H9 (cell line): ENCODE results near the gene TAS2R50. TPM values are rescaled to one million over a fixed set of nuclear protein-coding genes. Genes with fewer than 3 reads are reported as not detected.

ENCODE experiments used
- DNase-seq: peaks from one replicate; pipeline ENCODE4 v3.0.0-alpha.2; 2017
- H2AFZ ChIP-seq: one replicate; pipeline ENCODE4 v1.6.1; 2013; ENCODE audit warnings: mild to moderate bottlenecking, low read length, control low read depth, moderate library complexity
- H2AK5ac ChIP-seq: 2 replicates; pipeline ENCODE4 v1.6.1; 2013; ENCODE audit warnings: low read length, control low read depth, mixed read lengths; ENCODE audit not compliant: insufficient read length
- H2BK120ac ChIP-seq: one replicate; pipeline ENCODE4 v1.6.1; 2013; ENCODE audit warnings: low read depth, mild to moderate bottlenecking, low read length, control low read depth, inconsistent platforms; ENCODE audit not compliant: poor library complexity, severe bottlenecking
- H2BK12ac ChIP-seq: 2 replicates; pipeline ENCODE4 v1.6.1; 2013; ENCODE audit warnings: low read length, control low read depth, mixed read lengths, low read depth; ENCODE audit not compliant: insufficient read length
- H2BK15ac ChIP-seq: 2 replicates; pipeline ENCODE4 v1.6.1; 2013; ENCODE audit warnings: low read depth, low read length, control low read depth
- H2BK20ac ChIP-seq: one replicate; pipeline ENCODE4 v1.6.1; 2013; ENCODE audit warnings: low read depth, mild to moderate bottlenecking, low read length, control low read depth, inconsistent platforms; ENCODE audit not compliant: poor library complexity, severe bottlenecking
- H2BK5ac ChIP-seq: 2 replicates; pipeline ENCODE4 v1.6.1; 2013; ENCODE audit warnings: low read length, control low read depth, mixed read lengths; ENCODE audit not compliant: insufficient read length
- H3K14ac ChIP-seq: 2 replicates; pipeline ENCODE4 v1.6.1; 2013; ENCODE audit warnings: low read length, control low read depth; ENCODE audit not compliant: insufficient read depth
- H3K18ac ChIP-seq: 2 replicates; pipeline ENCODE4 v1.6.1; 2013; ENCODE audit warnings: low read depth, mild to moderate bottlenecking, mixed read lengths, low read length, control low read depth; ENCODE audit not compliant: insufficient read length
- H3K23ac ChIP-seq: 2 replicates; pipeline ENCODE4 v1.6.1; 2013; ENCODE audit warnings: low read length, control low read depth, mixed read lengths, low read depth; ENCODE audit not compliant: insufficient read length
- H3K23me2 ChIP-seq: 2 replicates; pipeline ENCODE4 v1.6.1; 2013; ENCODE audit warnings: low read depth, mild to moderate bottlenecking, mixed read lengths, low read length, control low read depth; ENCODE audit not compliant: insufficient read length, poor library complexity, severe bottlenecking
- H3K27ac ChIP-seq: 2 replicates; pipeline ENCODE4 v1.5.1; 2013; ENCODE audit warnings: low read length, control low read depth, mixed read lengths, low read depth; ENCODE audit not compliant: insufficient read length
- H3K27me3 ChIP-seq: 2 replicates; pipeline ENCODE4 v1.6.1; 2013; ENCODE audit warnings: low read length, control low read depth, inconsistent platforms; ENCODE audit not compliant: insufficient read depth
- H3K4ac ChIP-seq: 2 replicates; pipeline ENCODE4 v1.6.1; 2013; ENCODE audit warnings: low read depth, mild to moderate bottlenecking, control low read depth, inconsistent platforms, low read length, moderate library complexity
- H3K4me1 ChIP-seq: 2 replicates; pipeline ENCODE4 v1.6.1; 2013; ENCODE audit warnings: low read length, control low read depth, inconsistent platforms; ENCODE audit not compliant: insufficient read depth
- H3K4me2 ChIP-seq: 2 replicates; pipeline ENCODE4 v1.6.1; 2013; ENCODE audit warnings: low read length, control low read depth, mixed read lengths; ENCODE audit not compliant: insufficient read length, insufficient read depth
- H3K56ac ChIP-seq: 2 replicates; pipeline ENCODE4 v1.6.1; 2013; ENCODE audit warnings: low read depth, mild to moderate bottlenecking, mixed read lengths, low read length, control low read depth; ENCODE audit not compliant: insufficient read length
- H3K79me1 ChIP-seq: 2 replicates; pipeline ENCODE4 v1.6.1; 2013; ENCODE audit warnings: low read depth, mild to moderate bottlenecking, moderate library complexity, low read length, control low read depth, inconsistent platforms; ENCODE audit not compliant: insufficient read depth, poor library complexity, severe bottlenecking
- H3K79me2 ChIP-seq: 2 replicates; pipeline ENCODE4 v1.6.1; 2013; ENCODE audit warnings: low read length, control low read depth, inconsistent platforms; ENCODE audit not compliant: insufficient read depth
- H3K9ac ChIP-seq: 2 replicates; pipeline ENCODE4 v1.6.1; 2013; ENCODE audit warnings: low read length, control low read depth, mixed read lengths; ENCODE audit not compliant: insufficient read length; ENCODE audit errors: extremely low read depth
- H3K9me3 ChIP-seq: one replicate; pipeline ENCODE4 v1.6.1; 2013; ENCODE audit warnings: low read depth, low read length, inconsistent platforms; ENCODE audit not compliant: control insufficient read depth
- H3T11ph ChIP-seq: one replicate; pipeline ENCODE4 v1.6.1; 2013; ENCODE audit warnings: mild to moderate bottlenecking, low read length, control low read depth, inconsistent platforms
- H4K20me1 ChIP-seq: one replicate; pipeline ENCODE4 v1.6.1; 2013; ENCODE audit not compliant: control insufficient read depth, insufficient read length, insufficient read depth
- H4K5ac ChIP-seq: 2 replicates; pipeline ENCODE4 v1.6.1; 2013; ENCODE audit warnings: low read depth, mild to moderate bottlenecking, mixed read lengths, low read length, control low read depth; ENCODE audit not compliant: insufficient read length
- H4K8ac ChIP-seq: replicated peaks from 2 replicates; pipeline ENCODE4 v1.6.1; 2013; ENCODE audit warnings: low read length, control low read depth, mixed read lengths, low read depth; ENCODE audit not compliant: insufficient read length
- H4K91ac ChIP-seq: 2 replicates; pipeline ENCODE4 v1.6.1; 2013; ENCODE audit warnings: low read depth, mild to moderate bottlenecking, moderate library complexity, mixed read lengths, low read length, control low read depth; ENCODE audit not compliant: insufficient read length
- H3K27ac Mint-ChIP-seq, 3 experiments: 2 replicates in 2 of 3; 3 replicates in 1 of 3; pipeline ENCODE4 v1.8.0; 2020 to 2021; ENCODE audit warnings: mixed read lengths in 3 of 3, mild to moderate bottlenecking in 1 of 3, moderate library complexity in 1 of 3
- H3K27me3 Mint-ChIP-seq: 2 replicates; pipeline ENCODE4 v1.8.0; 2021; ENCODE audit warnings: low read depth, mild to moderate bottlenecking, moderate library complexity, mixed read lengths
- H3K36me3 Mint-ChIP-seq, 3 experiments: 2 replicates in 2 of 3; 3 replicates in 1 of 3; pipeline ENCODE4 v1.8.0; 2020 to 2021; ENCODE audit warnings: low read depth in 3 of 3, mixed read lengths in 3 of 3; ENCODE audit not compliant: insufficient read depth in 1 of 3
- H3K4me1 Mint-ChIP-seq, 2 experiments: 2 replicates each; pipeline ENCODE4 v1.8.0; 2020; ENCODE audit warnings: mixed read lengths in 2 of 2
- H3K4me3 Mint-ChIP-seq, 2 experiments: 2 replicates in 1 of 2; 3 replicates in 1 of 2; pipeline ENCODE4 v1.8.0; 2020 to 2021; ENCODE audit warnings: mild to moderate bottlenecking in 2 of 2, mixed read lengths in 2 of 2, moderate library complexity in 1 of 2
- H3K9me3 Mint-ChIP-seq, 2 experiments: 2 replicates in 1 of 2; 3 replicates in 1 of 2; pipeline ENCODE4 v1.8.0; 2020; ENCODE audit warnings: mild to moderate bottlenecking in 2 of 2, mixed read lengths in 2 of 2, moderate library complexity in 1 of 2
- whole genome bisulfite sequencing: extraction: QIAGEN DNeasy Blood & Tissue Kit; methylation state at CpG from one replicate; pipeline ENCODE4 v1.1.7; 2013; ENCODE audit warnings: missing lambda C conversion rate, low lambda C conversion rate, mixed read lengths; ENCODE audit not compliant: insufficient read length; ENCODE audit errors: extremely low coverage; 5-methylcytosine and 5-hydroxymethylcytosine counted together
- total RNA-seq: library from RNA; stranded (reverse); gene quantifications from 2 replicates; pipeline ENCODE4 v1.2.1, GENCODE V29; 2021
- TF ChIP-seq, protein P1 (sequence below): fragments of 200-600 bp; sonication (generic); conservative IDR thresholded peaks from 3 replicates; pipeline ENCODE4 v1.8.0; 2021; ENCODE audit warnings: antibody characterized with exemption, mild to moderate bottlenecking

The TAS2R50 gene
- total RNA-seq, 1 experiment from 2014 or later = 0.77 TPM

- H3K27me3 Mint-ChIP-seq = no peaks in the 10 kb centered on the region
- peaks cover 7 to 26% (median 14%) of the 10 kb centered on the region in 3 experiments; a peak in 6 of 7 replicates for H3K36me3 Mint-ChIP-seq
- no peak overlapping the region for H3K27ac Mint-ChIP-seq
- Histone ChIP-seq H3K79me2 (no peaks in the 10 kb centered on the region), H4K91ac (no peak overlapping the region), H4K20me1 (no peaks in the 10 kb centered on the region), H3K79me1 (no peaks in the 10 kb centered on the region), H3K23me2 (no peaks in the 10 kb centered on the region), H3K14ac (no peak overlapping the region), H2AK5ac (no peak overlapping the region), H3K23ac (no peak overlapping the region), H3K4me1 (no peaks in the 10 kb centered on the region), H4K5ac (no peak overlapping the region), H3K4ac (no peak overlapping the region), H3K27me3 (no peaks in the 10 kb centered on the region), H2AFZ (no peak overlapping the region), H3K56ac (no peak overlapping the region), H3T11ph (no peak overlapping the region), H3K9me3 (peaks cover 9% of the 10 kb centered on the region), H2BK15ac (no peak overlapping the region), H3K18ac (no peak overlapping the region), H3K27ac (no peak overlapping the region), H3K4me2 (no peak overlapping the region), H3K9ac (no peak overlapping the region), H2BK5ac (no peak overlapping the region), H2BK20ac (no peak overlapping the region), H2BK12ac (no peak overlapping the region), H2BK120ac (no peak overlapping the region), H4K8ac (no peak overlapping the region)
- WGBS = no CpG with 5 or more reads among the region's 3 CpGs
- no peak for DNase-seq
- H3K9me3 Mint-ChIP-seq = peaks cover 4 to 7% of the 10 kb centered on the region in 2 experiments; a peak in 3 of 5 replicates
- H3K4me1 Mint-ChIP-seq = no peaks in the 10 kb centered on the region
- no peak overlapping the region for H3K4me3 Mint-ChIP-seq
- TF ChIP-seq, protein P1, sequence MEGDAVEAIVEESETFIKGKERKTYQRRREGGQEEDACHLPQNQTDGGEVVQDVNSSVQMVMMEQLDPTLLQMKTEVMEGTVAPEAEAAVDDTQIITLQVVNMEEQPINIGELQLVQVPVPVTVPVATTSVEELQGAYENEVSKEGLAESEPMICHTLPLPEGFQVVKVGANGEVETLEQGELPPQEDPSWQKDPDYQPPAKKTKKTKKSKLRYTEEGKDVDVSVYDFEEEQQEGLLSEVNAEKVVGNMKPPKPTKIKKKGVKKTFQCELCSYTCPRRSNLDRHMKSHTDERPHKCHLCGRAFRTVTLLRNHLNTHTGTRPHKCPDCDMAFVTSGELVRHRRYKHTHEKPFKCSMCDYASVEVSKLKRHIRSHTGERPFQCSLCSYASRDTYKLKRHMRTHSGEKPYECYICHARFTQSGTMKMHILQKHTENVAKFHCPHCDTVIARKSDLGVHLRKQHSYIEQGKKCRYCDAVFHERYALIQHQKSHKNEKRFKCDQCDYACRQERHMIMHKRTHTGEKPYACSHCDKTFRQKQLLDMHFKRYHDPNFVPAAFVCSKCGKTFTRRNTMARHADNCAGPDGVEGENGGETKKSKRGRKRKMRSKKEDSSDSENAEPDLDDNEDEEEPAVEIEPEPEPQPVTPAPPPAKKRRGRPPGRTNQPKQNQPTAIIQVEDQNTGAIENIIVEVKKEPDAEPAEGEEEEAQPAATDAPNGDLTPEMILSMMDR = no peak
These were observed 7.6 kb upstream of the TAS2R50 start for GRCh38 chr12:10994307-10994706.
